ENCODE results near the gene DYNC2H1. TPM values are rescaled to one million over a fixed set of nuclear protein-coding genes. Genes with fewer than 3 reads are reported as not detected.

DYNC2H1 gene
- total RNA-seq, 2 donors from 2014 or later, result 7.3 to 20.0 TPM

GRCh38 chr11:103525069-103525468, 415.8 kb downstream of the DYNC2H1 start:
- no peak for ATAC-seq (ENCODE audit: insufficient number of reproducible peaks, low FRiP score, low read depth)

GRCh38 chr11:103528046-103528445, 418.8 kb downstream of the DYNC2H1 start:
- Histone ChIP-seq H3K27me3 (replicated peaks; ENCODE audit: insufficient read depth) (no peaks in the 10 kb centered on the region), H3K36me3 (no peaks in the 10 kb centered on the region), H3K27ac (no peak overlapping the region), H3K4me3 (no peak overlapping the region), H3K9me3 (no peaks in the 10 kb centered on the region), H3K4me1 (ENCODE audit: control insufficient read depth in 1 of 2, low read depth in 2 of 2) (no peaks in the 10 kb centered on the region)
- DNase-seq (ENCODE audit: low spot score) (no peak), ATAC-seq (ENCODE audit: insufficient number of reproducible peaks, low FRiP score, low read depth) (no peak)
- TF ChIP-seq CTCF (IDR thresholded peaks at IDR 0.05), result no peak

More at GRCh38 chr11:103525069-103525468, 415.8 kb downstream of the DYNC2H1 start:
- Histone ChIP-seq H3K9me3 (no peaks in the 10 kb centered on the region), H3K4me1 (ENCODE audit: control insufficient read depth in 1 of 2, low read depth in 2 of 2) (no peaks in the 10 kb centered on the region), H3K27me3 (replicated peaks; ENCODE audit: insufficient read depth) (no peaks in the 10 kb centered on the region), H3K36me3 (no peaks in the 10 kb centered on the region), H3K4me3 (no peak overlapping the region), H3K27ac (no peak overlapping the region)
- no peak for TF ChIP-seq CTCF (IDR thresholded peaks at IDR 0.05)
- no peak for DNase-seq (ENCODE audit: low spot score)

DNA sequence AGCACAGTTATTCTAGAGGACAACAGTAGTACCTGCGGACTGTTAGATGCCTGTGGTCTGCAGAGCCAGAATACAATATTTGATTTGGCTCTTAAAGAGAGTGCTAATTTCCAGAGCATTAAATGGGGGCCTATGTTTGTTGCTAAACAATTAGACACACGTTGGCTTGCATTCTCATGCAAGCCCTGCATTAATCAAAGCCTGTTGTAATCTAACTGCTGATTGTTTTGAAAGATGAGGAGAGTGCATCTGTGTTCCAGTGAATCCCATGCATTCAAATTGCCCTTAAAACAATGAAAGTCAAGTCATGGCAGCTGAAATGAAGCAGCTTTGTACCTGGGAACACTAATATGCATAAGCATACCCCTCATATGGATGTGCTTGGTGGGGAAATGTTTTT, 419.4 kb downstream of the DYNC2H1 start:
- ATAC-seq (ENCODE audit: insufficient number of reproducible peaks, low FRiP score, low read depth) (no peak), DNase-seq (ENCODE audit: low spot score) (no peak)
- no peak overlapping the region for H3K27ac ChIP-seq
- H3K4me3 ChIP-seq, result no peak overlapping the region
- no peak for TF ChIP-seq CTCF (IDR thresholded peaks at IDR 0.05)
- H3K9me3 ChIP-seq, result no peaks in the 10 kb centered on the region
- no peaks in the 10 kb centered on the region for H3K4me1 ChIP-seq (ENCODE audit: control insufficient read depth in 1 of 2, low read depth in 2 of 2)
- H3K36me3 ChIP-seq, result no peaks in the 10 kb centered on the region
- H3K27me3 ChIP-seq (replicated peaks; ENCODE audit: insufficient read depth), result no peaks in the 10 kb centered on the region

DNA sequence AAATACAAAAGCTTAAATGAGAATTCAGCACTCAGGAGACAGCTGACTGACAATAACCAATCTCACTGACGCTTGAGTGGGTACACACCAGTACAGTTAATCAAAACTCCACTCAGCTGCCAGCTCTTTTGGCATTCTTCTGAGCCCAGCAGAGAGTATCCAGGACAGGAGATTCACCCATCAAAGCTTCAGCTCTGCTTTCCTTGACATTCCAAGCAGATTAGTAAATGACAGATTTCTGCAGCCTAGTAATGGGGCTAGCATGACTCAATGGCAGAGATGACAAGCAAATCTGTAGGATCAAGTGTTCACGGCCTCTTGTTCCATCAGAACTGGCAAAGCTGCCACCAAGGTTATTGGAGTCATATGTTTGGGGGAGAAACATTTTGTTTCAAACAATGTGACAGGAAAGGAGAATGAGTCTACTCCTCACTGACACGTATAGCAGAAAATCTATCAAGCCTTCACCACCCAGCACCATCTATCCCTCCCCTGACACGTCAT, 420.0 kb downstream of the DYNC2H1 start:
- ATAC-seq (ENCODE audit: insufficient number of reproducible peaks, low FRiP score, low read depth) (no peak), DNase-seq (ENCODE audit: low spot score) (no peak)
- no peaks in the 10 kb centered on the region for H3K9me3 ChIP-seq
- H3K4me1 ChIP-seq (ENCODE audit: control insufficient read depth in 1 of 2, low read depth in 2 of 2), result no peaks in the 10 kb centered on the region
- no peaks in the 10 kb centered on the region for H3K36me3 ChIP-seq
- H3K27ac ChIP-seq, result no peak overlapping the region
- TF ChIP-seq CTCF (IDR thresholded peaks at IDR 0.05), result no peak
- no peaks in the 10 kb centered on the region for H3K27me3 ChIP-seq (replicated peaks; ENCODE audit: insufficient read depth)
- no peak overlapping the region for H3K4me3 ChIP-seq

Other genes starting within 250 kb of the DYNC2H1 start
- gene MMP12, start 234.4 kb upstream of the DYNC2H1 start, total RNA-seq, result not detected
- gene MMP13, start 153.7 kb upstream of the DYNC2H1 start, total RNA-seq, result not detected
- 10 to 100 TPM; 26.5 to 63.0 TPM for gene DCUN1D5, start 17.3 kb upstream of the DYNC2H1 start, total RNA-seq